H1 (cell line): ENCODE measurements around the gene ZNF768. TPM values are rescaled to one million over a fixed set of nuclear protein-coding genes. Genes with fewer than 3 reads are reported as not detected.

Source experiments
- CTCF ChIA-PET: fragments of 300-600 bp; sonication (Branson Sonifier 250); formaldehyde crosslinking; loops from one replicate; lab custom pipeline; 2021; ENCODE audit not compliant: partially characterized antibody; lab: Charles Lee
- POLR2A ChIA-PET: fragments of 300-600 bp; sonication (Branson Sonifier 250); formaldehyde crosslinking; loops from one replicate; lab custom pipeline; 2021; ENCODE audit warnings: inconsistent platforms; ENCODE audit not compliant: partially characterized antibody; lab: Charles Lee
- DNase-seq, 2 experiments: peaks; one replicate each; pipeline versions ENCODE4 v3.0.0 to v3.0.0-alpha.2; 2010 to 2022; ENCODE audit warnings: low spot score in 2 of 2, low read depth in 1 of 2, mixed read lengths in 1 of 2
- FAIRE-seq: peaks from 2 replicates; lab custom pipeline; 2011; peaks lifted over from hg19 to GRCh38; lab: Jason Lieb, UNC
- H2AFZ ChIP-seq: 2 replicates; pipeline ENCODE4 v1.8.1; 2012; ENCODE audit warnings: low read length, inconsistent platforms
- H2AK5ac ChIP-seq: 2 replicates; pipeline ENCODE4 v1.6.1; 2013; ENCODE audit warnings: low read depth, low read length
- H2BK120ac ChIP-seq: replicated peaks from 2 replicates; pipeline ENCODE3; 2013; ENCODE audit warnings: low read depth, low read length, inconsistent platforms
- H2BK12ac ChIP-seq: 2 replicates; pipeline ENCODE4 v1.6.1; 2013; ENCODE audit warnings: low read depth, low read length
- H2BK15ac ChIP-seq: 2 replicates; pipeline ENCODE4 v1.6.1; 2013; ENCODE audit warnings: low read length
- H2BK20ac ChIP-seq: 2 replicates; pipeline ENCODE4 v1.6.1; 2013; ENCODE audit warnings: low read length
- H2BK5ac ChIP-seq: 2 replicates; pipeline ENCODE4 v1.6.1; 2013; ENCODE audit warnings: low read depth, low read length
- H3K14ac ChIP-seq: 2 replicates; pipeline ENCODE4 v1.6.1; 2013; ENCODE audit warnings: inconsistent platforms; ENCODE audit not compliant: insufficient read length
- H3K18ac ChIP-seq: 2 replicates; pipeline ENCODE4 v1.6.1; 2013; ENCODE audit warnings: low read length; ENCODE audit errors: extremely low read depth
- H3K23ac ChIP-seq: 2 replicates; pipeline ENCODE4 v1.6.1; 2013; ENCODE audit warnings: inconsistent platforms; ENCODE audit not compliant: insufficient read length
- H3K23me2 ChIP-seq: 2 replicates; pipeline ENCODE4 v1.6.1; 2013; ENCODE audit warnings: low read depth, low read length
- H3K27ac ChIP-seq: 2 replicates; pipeline ENCODE4 v1.6.1; 2011; ENCODE audit warnings: low read depth, low read length, inconsistent platforms
- H3K27me3 ChIP-seq, 4 experiments: replicated peaks in 1 of 4; 1 replicate in 1 of 4; 2 replicates in 3 of 4; pipeline versions ENCODE4 v1.6.1 to v1.8.1; 2011 to 2013; ENCODE audit warnings: low read length in 3 of 4, mild to moderate bottlenecking in 3 of 4, inconsistent platforms in 2 of 4, mixed read lengths in 2 of 4, moderate library complexity in 1 of 4; ENCODE audit not compliant: control insufficient read depth in 3 of 4, insufficient read depth in 3 of 4; ENCODE audit errors: extremely low read depth in 1 of 4
- H3K36me3 ChIP-seq, 4 experiments: 2 replicates each; pipeline versions ENCODE4 v1.6.1 to v1.8.1; 2011 to 2013; ENCODE audit warnings: mild to moderate bottlenecking in 4 of 4, low read length in 3 of 4, moderate library complexity in 2 of 4, control low read depth in 1 of 4, inconsistent platforms in 1 of 4; ENCODE audit not compliant: insufficient read depth in 4 of 4, control insufficient read depth in 2 of 4
- H3K4ac ChIP-seq: replicated peaks from 2 replicates; pipeline ENCODE3; 2013; ENCODE audit warnings: low read length, low read depth, mixed read lengths, inconsistent platforms; ENCODE audit not compliant: insufficient read length
- H3K4me1 ChIP-seq, 4 experiments: replicated peaks in 1 of 4; 1 replicate in 1 of 4; 2 replicates in 3 of 4; pipeline versions ENCODE4 v1.6.1 to v1.8.1; 2011 to 2013; ENCODE audit warnings: low read length in 3 of 4, inconsistent platforms in 2 of 4, mixed read lengths in 1 of 4; ENCODE audit not compliant: insufficient read depth in 4 of 4, control insufficient read depth in 3 of 4
- H3K4me2 ChIP-seq, 2 experiments: 2 replicates each; pipeline versions ENCODE4 v1.6.1 to v1.8.1; 2011 to 2013; ENCODE audit warnings: low read depth in 2 of 2, low read length in 2 of 2, control low read depth in 1 of 2, inconsistent platforms in 1 of 2, mild to moderate bottlenecking in 1 of 2; ENCODE audit not compliant: insufficient read depth in 1 of 2
- H3K4me3 ChIP-seq, 4 experiments: fragments of 200-600, 300-600 bp in 1 of 4; sonication (generic), shearing (Covaris generic), sonication (Bioruptor Twin) in 1 of 4; 2 replicates each; pipeline versions ENCODE4 v1.5.1 to v1.8.1; 2011 to 2016; ENCODE audit warnings: low read length in 4 of 4, low read depth in 3 of 4, control low read depth in 2 of 4, inconsistent platforms in 2 of 4, mild to moderate bottlenecking in 2 of 4, mixed read lengths in 1 of 4, moderate library complexity in 1 of 4; ENCODE audit not compliant: insufficient read depth in 2 of 4; ENCODE audit errors: extremely low read depth in 1 of 4
- H3K56ac ChIP-seq: replicated peaks from 2 replicates; pipeline ENCODE3; 2013; ENCODE audit warnings: low read depth, mild to moderate bottlenecking, mixed read lengths, low read length, inconsistent platforms; ENCODE audit not compliant: insufficient read length
- H3K79me1 ChIP-seq: 2 replicates; pipeline ENCODE4 v1.6.1; 2013; ENCODE audit warnings: low read depth, low read length, control low read depth
- H3K79me2 ChIP-seq, 2 experiments: 2 replicates each; pipeline versions ENCODE4 v1.6.1 to v1.8.1; 2012 to 2013; ENCODE audit warnings: low read length in 2 of 2, mild to moderate bottlenecking in 2 of 2, inconsistent platforms in 1 of 2; ENCODE audit not compliant: insufficient read depth in 2 of 2, control insufficient read depth in 1 of 2
- H3K9ac ChIP-seq, 4 experiments: replicated peaks in 1 of 4; 1 replicate in 1 of 4; 2 replicates in 3 of 4; pipeline versions ENCODE4 v1.6.1 to v1.8.1; 2011 to 2013; ENCODE audit warnings: low read depth in 3 of 4, low read length in 3 of 4, control low read depth in 2 of 4, mild to moderate bottlenecking in 2 of 4, moderate library complexity in 2 of 4, inconsistent platforms in 1 of 4; ENCODE audit errors: extremely low read depth in 1 of 4
- H3K9me3 ChIP-seq, 2 experiments: 2 replicates each; pipeline versions ENCODE4 v1.6.1 to v1.8.1; 2012 to 2013; ENCODE audit warnings: mild to moderate bottlenecking in 2 of 2, moderate library complexity in 2 of 2, control low read depth in 1 of 2, inconsistent platforms in 1 of 2, low read depth in 1 of 2, low read length in 1 of 2, mixed read lengths in 1 of 2; ENCODE audit not compliant: insufficient read depth in 2 of 2
- H4K20me1 ChIP-seq, 2 experiments: replicated peaks in 1 of 2; 2 replicates each; pipeline versions ENCODE3 to v1.8.1; 2011 to 2013; ENCODE audit warnings: inconsistent platforms in 2 of 2, low read length in 2 of 2, mild to moderate bottlenecking in 1 of 2; ENCODE audit not compliant: insufficient read depth in 2 of 2, control insufficient read depth in 1 of 2
- H4K5ac ChIP-seq: 2 replicates; pipeline ENCODE4 v1.6.1; 2013; ENCODE audit warnings: low read length, low read depth, mixed read lengths, inconsistent platforms; ENCODE audit not compliant: insufficient read length
- H4K8ac ChIP-seq: 2 replicates; pipeline ENCODE4 v1.8.0; 2013; ENCODE audit warnings: mild to moderate bottlenecking, moderate library complexity, low read length, inconsistent platforms; ENCODE audit not compliant: insufficient read depth; ENCODE audit errors: extremely low read depth
- H4K91ac ChIP-seq: replicated peaks from 2 replicates; pipeline ENCODE3; 2013; ENCODE audit warnings: low read length, mixed read lengths, inconsistent platforms; ENCODE audit not compliant: insufficient read length
- BCL11A ChIP-seq, 2 experiments: IDR thresholded peaks; one replicate each; pipeline ENCODE4 v1.6.1; 2011; ENCODE audit warnings: low read depth in 2 of 2, low read length in 2 of 2, mild to moderate bottlenecking in 2 of 2
- BRCA1 ChIP-seq: IDR thresholded peaks from 2 replicates; pipeline ENCODE4 v1.6.1; 2012; ENCODE audit warnings: low read depth, low read length, improper control_type of control experiment
- EZH2 ChIP-seq: fragments of 200-600 bp; sonication (generic); IDR thresholded peaks from 2 replicates; pipeline ENCODE4 v1.7.1; 2012; ENCODE audit warnings: low read depth, mild to moderate bottlenecking, moderate library complexity, low read length, inconsistent platforms; ENCODE audit not compliant: severe bottlenecking
- POU5F1 ChIP-seq: IDR thresholded peaks from 2 replicates; pipeline ENCODE4 v1.6.1; 2011; ENCODE audit warnings: low read depth, mild to moderate bottlenecking, low read length, moderate library complexity
- RFX5 ChIP-seq: IDR thresholded peaks from 2 replicates; pipeline ENCODE4 v1.6.1; 2011; ENCODE audit warnings: low read depth, low read length, improper control_type of control experiment, borderline replicate concordance
- RNF2 ChIP-seq: fragments of 200-900, 300-1000 bp; sonication (generic); IDR thresholded peaks from 2 replicates; pipeline ENCODE4 v1.7.1; 2016; ENCODE audit warnings: borderline replicate concordance, low read depth, mild to moderate bottlenecking, antibody characterized with exemption, low read length; ENCODE audit not compliant: poor library complexity, severe bottlenecking; ENCODE audit errors: missing control alignments
- RXRA ChIP-seq: IDR thresholded peaks from 2 replicates; pipeline ENCODE4 v1.6.1; 2011; ENCODE audit warnings: low read depth, mild to moderate bottlenecking, low read length, moderate library complexity; ENCODE audit not compliant: insufficient read depth
- SIRT6 ChIP-seq: IDR thresholded peaks from one replicate; pipeline ENCODE4 v1.7.1; 2012; ENCODE audit warnings: low read length, inconsistent platforms
- SIX5 ChIP-seq: IDR thresholded peaks from 2 replicates; pipeline ENCODE4 v1.6.1; 2011; ENCODE audit warnings: mild to moderate bottlenecking, low read depth, low read length
- SP4 ChIP-seq: IDR thresholded peaks from 2 replicates; pipeline ENCODE4 v1.6.1; 2012; ENCODE audit warnings: low read length, inconsistent platforms
- SUZ12 ChIP-seq: fragments of 200-600 bp; sonication (generic); IDR thresholded peaks from 2 replicates; pipeline ENCODE4 v1.6.1; 2012; ENCODE audit warnings: mild to moderate bottlenecking, inconsistent platforms, low read length, moderate library complexity, mixed read lengths
- TAF7 ChIP-seq: optimal IDR thresholded peaks from 2 replicates; pipeline ENCODE3; 2011; ENCODE audit warnings: low read depth, mild to moderate bottlenecking, inconsistent platforms, low read length, moderate library complexity, borderline replicate concordance
- WGBS, 2 experiments: shearing (Covaris generic) in 1 of 2; methylation state at CpG; one replicate each; pipeline versions ENCODE4 v1.1.6 to v1.1.7; 2013 to 2015; ENCODE audit warnings: low lambda C conversion rate in 2 of 2, mixed read lengths in 2 of 2, inconsistent platforms in 1 of 2, low coverage in 1 of 2, missing lambda C conversion rate in 1 of 2; ENCODE audit not compliant: insufficient replicate concordance in 2 of 2, insufficient coverage in 1 of 2, insufficient read length in 1 of 2; ENCODE audit errors: extremely low coverage in 1 of 2, missing lambda C conversion rate in 1 of 2; 5-methylcytosine and 5-hydroxymethylcytosine counted together
- polyA plus RNA-seq, 7 experiments: library from polyadenylated mRNA; depleted of rRNA in 3 of 7; stranded (reverse) in 5 of 7; unstranded in 2 of 7; fragments of >200 nt in 5 of 7; fragments of 200-250 nt in 2 of 7; gene quantifications; 1 replicate in 5 of 7; 2 replicates in 1 of 7; 4 replicates in 1 of 7; pipeline versions ENCODE4 v1.2.1 to v1.2.3, GENCODE V29; 2011 to 2013; ENCODE audit warnings: missing spikeins in 2 of 7, mixed read lengths in 2 of 7
- total RNA-seq: library from RNA; stranded (reverse); fragmentation: NEBNext Ultra II Directional; extraction: Animal tissue kit (Norgen Biotek cat#: 25700); gene quantifications from 2 replicates; pipeline ENCODE4 v1.2.1, GENCODE V29; 2021

Gene ZNF768
- total and polyA plus RNA-seq, 2 of the 8 experiments (the other 6 are each of a cell fraction or from before 2014, with no cell fraction given): 36.1 to 47.7 TPM

GRCh38 chr16:30530163-30531037, 4.0 kb upstream of the ZNF768 start:
- no peak overlapping the region for H3K4me3 ChIP-seq
- peaks cover 0 to 5% of the 10 kb centered on the region in 2 experiments for H4K20me1 ChIP-seq
- FAIRE-seq (no peak), DNase-seq (no peak)
- H2AK5ac ChIP-seq: no peak overlapping the region
- no peak overlapping the region for H2BK5ac ChIP-seq
- H2BK20ac ChIP-seq: no peak overlapping the region
- POLR2A ChIA-PET: interaction anchor here (0.9 to 3.2 kb wide), 11 partner anchors 12 to 121 kb away, joined by 3 to 20 read pairs (median 4); partner anchors contain the start of genes ZNF688 and ZNF764
- H3K23me2 ChIP-seq: peaks cover 8% of the 10 kb centered on the region
- no peak overlapping the region for H3K27ac ChIP-seq
- H3K14ac ChIP-seq: no peak overlapping the region
- no peak overlapping the region for H2AFZ ChIP-seq
- H3K36me3 ChIP-seq: peaks cover 0 to 8% (median 2%) of the 10 kb centered on the region in 4 experiments; a peak in 2 of 8 replicates
- H3K79me2 ChIP-seq: 0 out of 4 replicates have a peak, but pooled peaks cover 0 to 4% of the 10 kb centered on the region in 2 experiments
- H4K91ac ChIP-seq: no peak overlapping the region
- H4K8ac ChIP-seq: no peak overlapping the region
- no peak overlapping the region for H3K23ac ChIP-seq
- peaks cover 2% of the 10 kb centered on the region for H3K79me1 ChIP-seq
- no peak overlapping the region for H3K56ac ChIP-seq
- no peak overlapping the region for H3K18ac ChIP-seq
- H2BK12ac ChIP-seq: no peak overlapping the region
- peaks cover 5 to 7% (median 6%) of the 10 kb centered on the region in 4 experiments for H3K4me1 ChIP-seq
- no peak overlapping the region for H3K4ac ChIP-seq
- CTCF ChIA-PET: interaction anchor here (0.8 to 2.9 kb wide), 6 partner anchors 62 to 100 kb away, joined by 3 to 12 read pairs (median 4); partner anchors contain the start of gene DCTPP1
- H3K27me3 ChIP-seq: no peaks in the 10 kb centered on the region
- H2BK15ac ChIP-seq: no peak overlapping the region
- WGBS, 2 experiments: 93% methylated on average over 13 of the region's 13 CpGs; no CpG with 5 or more reads in 1 of the 2 experiments
- H4K5ac ChIP-seq: no peak overlapping the region
- H2BK120ac ChIP-seq: no peak overlapping the region
- H3K4me2 ChIP-seq: no peak overlapping the region
- H3K9me3 ChIP-seq: no peaks in the 10 kb centered on the region
- H3K9ac ChIP-seq: no peak overlapping the region
- TF ChIP-seq EZH2: no peak
- no peak for TF ChIP-seq RNF2
- no peak for TF ChIP-seq BRCA1
- TF ChIP-seq TAF7: no peak
- no peak for TF ChIP-seq POU5F1
- no peak for TF ChIP-seq RFX5
- no peak for TF ChIP-seq RXRA
- no peak for TF ChIP-seq SIRT6
- no peak for TF ChIP-seq SUZ12
- TF ChIP-seq SP4: no peak
- no peak for TF ChIP-seq SIX5
- no peak for TF ChIP-seq BCL11A (IDR thresholded peaks at IDR 0.05; ENCODE audit: low read depth in 2 of 2, low read length in 2 of 2)
